HG02798 (cell line): Measurements from ENCODE around the gene DOCK1.
"Not testable (repeated sequence)": the region's sequence is repeated elsewhere in the genome, so short reads cannot be mapped to it uniquely, and the experiment has no call there.

Source experiments
- ATAC-seq: cut with Tn5 transposase; IDR thresholded peaks from one replicate; pipeline ENCODE4 v1.9.1; 2021; ENCODE audit warnings: mild to moderate bottlenecking; ENCODE audit not compliant: unreplicated experiment, poor library complexity

Gene DOCK1

GRCh38 chr10:126921974-126922525 is 16.8 kb downstream of the DOCK1 start:
- no peak for ATAC-seq

DNA sequence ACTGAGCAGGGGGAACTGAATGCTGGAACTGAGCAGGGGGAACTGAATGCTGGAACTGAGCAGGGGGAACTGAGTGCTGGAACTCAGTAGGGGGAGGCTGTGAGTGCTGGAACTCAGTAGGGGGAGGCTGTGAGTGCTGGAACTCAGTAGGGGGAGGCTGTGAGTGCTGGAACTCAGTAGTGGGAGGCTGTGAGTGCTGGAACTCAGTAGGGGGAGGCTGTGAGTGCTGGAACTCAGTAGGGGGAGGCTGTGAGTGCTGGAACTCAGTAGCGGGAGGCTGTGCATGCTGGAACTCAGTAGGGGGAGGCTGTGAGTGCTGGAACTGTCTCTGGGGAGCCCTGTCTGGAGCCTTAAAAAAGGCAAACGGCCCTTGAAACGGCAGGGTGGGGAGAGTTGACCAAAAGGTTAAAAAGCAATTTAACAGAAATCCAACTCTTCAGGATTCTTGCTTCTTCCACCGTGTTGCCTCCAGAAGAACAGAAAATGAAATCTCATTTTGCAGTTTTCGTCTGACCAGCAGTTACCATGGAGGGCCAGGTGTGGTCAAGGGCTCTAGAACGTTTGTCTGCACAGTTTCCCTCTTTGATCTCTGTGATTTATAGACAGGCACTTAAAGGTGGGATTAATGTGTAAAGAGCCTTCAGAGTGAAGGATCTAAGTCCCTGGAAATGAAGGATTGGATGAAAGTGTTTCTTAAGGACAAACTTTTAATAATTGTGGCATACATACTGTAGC is 19.1 kb downstream of the DOCK1 start:
- no peak for ATAC-seq

DNA sequence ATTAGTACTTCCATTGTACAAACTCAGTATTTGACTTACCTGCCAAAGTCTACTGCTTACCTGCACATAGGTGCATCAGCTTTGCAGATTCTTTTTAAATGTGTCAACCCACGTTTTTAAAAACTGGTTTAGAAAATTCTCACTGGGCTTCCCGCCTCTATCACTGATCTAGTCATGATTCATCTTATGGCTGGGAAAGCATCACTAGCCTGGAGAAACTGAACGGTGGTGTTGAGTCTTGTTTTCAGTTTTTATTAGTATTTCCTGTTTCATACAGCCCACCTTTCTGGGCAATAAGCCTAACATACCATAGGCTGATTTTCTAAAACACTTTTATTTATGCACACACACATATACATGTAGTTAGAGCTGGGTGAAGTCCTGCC is 19.7 kb downstream of the DOCK1 start:
- ATAC-seq: no peak

DNA sequence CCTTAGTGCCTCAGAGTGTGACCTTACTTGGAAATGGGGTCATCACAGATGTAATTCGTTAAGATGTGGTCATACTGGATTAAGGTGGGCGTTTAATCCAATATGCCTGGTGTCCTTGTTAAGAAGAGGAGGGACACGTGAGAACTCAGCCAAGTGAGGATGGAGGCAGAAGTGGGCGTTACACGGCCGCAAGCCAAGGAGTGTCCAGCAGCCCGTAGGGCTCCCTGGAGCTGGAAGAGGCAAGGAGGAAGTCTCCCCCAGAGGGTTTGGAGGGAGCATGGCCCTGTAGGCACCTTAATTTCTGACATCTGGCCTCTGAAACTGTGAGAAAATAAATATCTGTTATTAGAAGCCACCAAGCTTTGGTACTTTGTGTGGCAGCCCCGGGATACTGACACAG is 21.3 kb downstream of the DOCK1 start:
- ATAC-seq: no peak

GRCh38 chr10:126927799-126928198 is 22.6 kb downstream of the DOCK1 start:
- ATAC-seq: no peak

GRCh38 chr10:126928274-126928673 is 23.0 kb downstream of the DOCK1 start:
- ATAC-seq: no peak

DNA sequence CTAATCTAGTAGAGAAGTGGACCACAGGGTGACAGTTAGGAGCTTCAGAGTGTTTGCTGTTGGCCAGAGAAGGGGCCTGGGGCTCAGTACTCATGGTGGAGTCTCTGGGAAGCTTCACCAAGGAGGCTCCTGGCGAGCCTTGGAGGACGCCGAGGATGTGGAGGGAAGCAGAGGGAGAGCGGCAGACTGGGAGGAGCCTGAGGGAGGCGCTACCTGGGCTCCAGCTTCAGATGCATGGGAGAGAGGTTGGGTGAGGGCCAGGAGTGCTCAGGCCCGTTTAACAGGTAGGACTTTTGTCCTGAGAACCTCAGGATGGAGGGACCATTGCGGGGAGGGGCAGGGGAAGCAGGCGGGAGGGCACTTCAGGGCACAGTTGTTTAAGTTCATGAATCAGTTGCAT is 24.2 kb downstream of the DOCK1 start:
- no peak for ATAC-seq

DNA sequence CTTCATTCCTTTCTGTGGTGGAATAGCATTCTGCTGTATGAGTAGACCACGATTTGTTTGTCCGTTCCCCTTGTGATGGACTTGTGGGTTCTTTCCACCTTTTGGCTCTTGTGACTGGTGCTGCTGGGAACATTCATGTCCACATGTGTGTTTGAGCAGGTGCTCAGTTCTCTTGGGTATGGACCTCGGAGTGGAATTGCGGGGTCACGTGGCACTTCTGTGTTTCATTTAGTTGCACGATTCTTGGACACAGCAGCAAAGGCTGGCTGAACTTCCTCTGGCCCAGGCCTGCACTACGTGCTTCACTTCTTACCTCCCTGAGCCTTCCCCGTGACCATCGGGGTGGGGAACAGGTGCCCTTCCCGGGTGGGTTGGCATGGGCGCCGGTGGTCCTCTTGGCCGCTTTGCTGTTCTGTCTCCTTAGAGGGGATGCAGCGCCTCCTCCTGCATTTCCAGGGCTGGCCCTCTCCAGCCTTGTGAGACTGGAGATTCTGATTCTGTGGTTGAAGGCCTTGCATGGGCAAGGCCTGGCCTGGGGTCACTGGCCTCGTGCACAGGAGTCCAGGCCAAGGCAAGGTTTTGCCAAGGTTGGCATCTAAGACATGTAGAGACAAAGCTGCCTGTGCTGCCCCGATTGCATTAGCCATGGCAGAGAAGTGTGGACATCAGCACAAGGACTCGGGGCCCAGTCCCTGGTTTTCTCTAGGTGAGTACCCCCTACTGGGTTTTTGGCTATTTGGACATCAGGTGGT is 25.1 kb downstream of the DOCK1 start:
- no peak for ATAC-seq

DNA sequence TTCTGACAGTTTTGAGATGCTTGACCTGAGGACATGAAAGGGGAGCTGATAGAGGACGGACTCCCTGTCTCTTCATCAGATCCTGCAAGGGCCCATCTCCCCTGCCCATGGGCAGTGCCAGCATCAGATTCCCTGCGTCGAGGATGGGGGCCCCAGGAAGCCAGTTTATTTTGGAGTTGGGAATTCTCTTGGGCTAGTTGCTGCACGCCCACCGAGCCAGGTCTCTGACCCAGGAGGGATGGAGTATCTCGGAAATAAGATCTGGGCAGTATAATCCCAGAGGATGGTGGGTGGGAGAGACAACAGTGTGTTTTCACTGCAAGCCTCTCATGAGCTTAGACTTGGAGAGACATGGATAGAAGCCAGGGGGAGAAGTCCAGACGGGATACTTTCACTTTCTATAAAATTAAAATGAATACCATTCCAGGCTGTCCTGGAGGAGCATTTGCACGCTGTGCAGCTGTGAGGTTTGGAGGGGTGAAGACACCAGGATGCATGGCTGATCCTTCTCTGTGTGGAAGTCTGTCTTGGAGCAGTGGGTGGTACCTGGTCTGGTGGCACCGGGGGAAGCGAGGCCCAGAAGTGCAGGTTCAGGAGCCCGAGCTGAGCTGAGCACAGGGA is 25.8 kb downstream of the DOCK1 start:
- ATAC-seq: no peak

GRCh38 chr10:126931544-126931943 is 26.3 kb downstream of the DOCK1 start:
- ATAC-seq: no peak

GRCh38 chr10:126932516-126932915 is 27.3 kb downstream of the DOCK1 start:
- no peak for ATAC-seq

DNA sequence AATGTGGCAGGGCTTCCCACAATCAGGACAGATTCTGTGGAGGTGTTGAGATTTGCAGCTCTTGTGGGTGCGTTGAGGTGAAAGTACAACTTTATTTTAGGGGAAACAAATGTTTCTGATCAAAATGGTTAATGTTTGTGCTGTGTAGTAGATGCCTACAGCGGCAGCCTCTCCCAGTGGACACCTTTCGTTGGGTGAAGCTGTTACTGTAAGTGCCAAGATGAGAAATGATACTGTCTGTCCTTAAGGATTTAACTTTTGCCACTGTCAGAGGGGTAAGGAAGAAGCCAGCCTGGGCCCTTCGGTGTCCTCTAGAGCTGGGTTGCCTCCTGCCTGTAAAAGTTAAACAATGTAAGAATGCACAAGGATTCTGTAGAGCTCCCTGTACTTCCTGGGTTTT is 27.9 kb downstream of the DOCK1 start:
- no peak for ATAC-seq

GRCh38 chr10:126935263-126935946 is 30.2 kb downstream of the DOCK1 start:
- ATAC-seq: no peak

GRCh38 chr10:126937026-126937425 is 31.8 kb downstream of the DOCK1 start:
- ATAC-seq: no peak

DNA sequence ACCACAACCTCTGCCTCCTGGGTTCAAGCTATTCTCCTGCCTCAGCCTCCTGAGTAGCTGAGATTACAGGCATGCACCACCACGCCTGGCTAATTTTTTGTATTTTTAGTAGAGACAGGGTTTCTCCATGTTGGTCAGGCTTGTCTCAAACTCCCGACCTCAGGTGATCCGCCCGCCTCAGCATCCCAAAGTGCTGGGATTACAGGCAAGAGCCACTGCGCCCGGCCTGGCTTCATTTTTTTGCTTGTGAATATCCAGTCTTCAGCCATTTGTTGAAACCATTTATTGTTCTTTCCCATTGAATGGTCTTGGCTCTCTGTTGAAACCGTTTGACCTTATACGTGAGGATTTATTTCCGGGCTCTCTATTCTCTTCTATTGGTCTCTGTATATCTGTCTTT is 32.9 kb downstream of the DOCK1 start:
- not testable (repeated sequence) for ATAC-seq

DNA sequence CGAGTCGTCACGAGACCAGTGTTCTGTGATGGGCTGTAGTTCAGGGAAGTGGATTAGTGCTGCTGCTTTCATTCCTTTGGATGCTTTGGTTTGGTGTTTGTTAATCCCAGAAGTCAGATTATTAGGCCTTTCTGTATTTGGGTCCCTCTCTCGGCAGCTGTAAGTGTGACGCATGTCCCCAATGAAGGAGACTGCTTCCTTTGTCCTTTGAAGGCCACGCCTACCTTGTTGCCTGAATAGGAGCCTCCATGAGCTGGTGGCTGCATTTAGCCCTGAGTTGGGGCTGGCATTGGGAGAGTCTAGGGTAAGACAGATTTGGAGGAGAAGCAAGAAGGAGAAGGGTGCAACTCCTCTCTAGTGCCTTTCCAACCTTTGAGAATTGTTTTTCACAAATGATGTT is 34.5 kb downstream of the DOCK1 start:
- ATAC-seq: no peak

- ATAC-seq: no peak
These were observed 35.6 kb downstream of the DOCK1 start for GRCh38 chr10:126940670-126941310.

- no peak for ATAC-seq
These were observed 39.0 kb downstream of the DOCK1 start for GRCh38 chr10:126944191-126944590.

DNA sequence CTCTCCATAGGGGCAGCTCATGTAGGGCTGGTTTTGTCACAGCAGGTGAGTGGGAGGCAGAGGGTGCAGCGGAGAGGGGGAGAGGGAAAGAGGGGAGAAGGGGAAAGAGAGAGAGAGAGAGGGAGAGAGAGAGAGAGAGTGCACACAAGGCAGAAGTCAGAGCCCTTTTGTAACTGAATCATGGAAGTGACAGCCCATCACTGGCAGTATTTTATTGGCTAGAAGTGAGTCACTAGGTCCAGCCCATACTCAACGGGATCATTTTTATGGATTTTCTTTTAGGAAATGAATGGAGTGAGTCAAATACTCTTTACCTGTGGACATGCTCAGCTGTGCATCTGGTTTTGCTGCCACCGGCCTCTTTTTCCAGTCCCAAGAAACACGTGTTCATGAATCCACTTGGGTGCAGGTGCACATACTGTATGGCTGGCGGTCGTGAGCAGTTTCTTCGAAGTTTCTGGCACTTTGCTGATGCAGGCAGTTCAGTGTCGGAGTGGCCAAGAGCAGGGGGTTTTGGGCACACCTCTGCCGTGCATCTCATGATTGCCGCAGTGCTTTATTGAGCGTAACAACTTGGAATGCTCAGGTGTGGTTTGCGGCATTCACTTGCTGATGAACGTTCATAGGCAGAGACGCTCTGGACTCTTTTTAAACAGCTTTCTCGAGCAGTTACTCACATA is 40.3 kb downstream of the DOCK1 start:
- no peak for ATAC-seq

DNA sequence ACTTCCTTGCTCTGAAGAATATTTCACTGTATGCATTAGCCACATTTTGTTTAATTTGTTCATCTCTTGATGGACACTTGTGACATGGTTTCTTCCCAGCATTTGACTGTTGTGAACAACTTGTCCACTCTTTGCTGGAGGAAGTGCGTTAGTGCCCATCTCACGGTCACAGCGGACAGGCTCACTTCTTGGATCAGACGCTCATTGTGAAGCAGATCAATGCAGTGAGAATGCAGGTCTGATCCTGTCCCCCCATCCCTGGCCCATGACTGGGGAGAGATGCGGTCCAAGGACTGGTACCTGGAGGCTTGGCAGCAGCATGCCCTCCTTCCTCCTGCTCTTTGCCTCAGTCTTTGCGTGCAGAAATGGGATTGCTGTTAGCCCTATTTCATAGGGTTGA is 41.5 kb downstream of the DOCK1 start:
- no peak for ATAC-seq
